Kidney (tissue), 14 donors: ENCODE results near the gene SF3A1. TPM values are rescaled to one million over a fixed set of nuclear protein-coding genes. Genes with fewer than 3 reads are reported as not detected.

ENCODE experiments used
- DNase-seq, 5 donors: peaks; one replicate each; pipeline ENCODE4 v3.0.0-alpha.2; 2013 to 2020
- FAIRE-seq: peaks from 2 replicates; lab custom pipeline; 2012; peaks lifted over from hg19 to GRCh38; lab: Jason Lieb, UNC
- H3K27ac ChIP-seq, 2 donors: one replicate each; pipeline ENCODE4 v1.7.0; 2013; ENCODE audit warnings: low read depth in 2 of 2, low read length in 2 of 2, inconsistent platforms in 1 of 2
- H3K27me3 ChIP-seq: one replicate; pipeline ENCODE4 v1.7.1; 2013; ENCODE audit warnings: low read length, inconsistent platforms; ENCODE audit not compliant: control insufficient read depth, insufficient read depth
- H3K36me3 ChIP-seq, 3 donors: one replicate each; pipeline versions ENCODE4 v1.7.0 to v1.7.1; 2013; ENCODE audit warnings: low read length in 3 of 3, control low read depth in 1 of 3, inconsistent platforms in 1 of 3; ENCODE audit not compliant: insufficient read depth in 3 of 3, control insufficient read depth in 2 of 3
- H3K4me1 ChIP-seq, 3 donors: one replicate each; pipeline versions ENCODE4 v1.7.0 to v1.7.1; 2013; ENCODE audit warnings: low read length in 3 of 3, inconsistent platforms in 1 of 3, low read depth in 1 of 3; ENCODE audit not compliant: control insufficient read depth in 2 of 3, insufficient read depth in 2 of 3
- H3K4me3 ChIP-seq, 3 donors: one replicate each; pipeline versions ENCODE4 v1.7.0 to v1.8.1; 2013; ENCODE audit warnings: low read length in 3 of 3, control low read depth in 1 of 3, inconsistent platforms in 1 of 3
- H3K9ac ChIP-seq, 3 donors: one replicate each; pipeline versions ENCODE4 v1.7.0 to v1.7.1; 2013; ENCODE audit warnings: low read length in 3 of 3, control low read depth in 1 of 3, inconsistent platforms in 1 of 3
- H3K9me3 ChIP-seq, 3 donors: one replicate each; pipeline versions ENCODE4 v1.7.0 to v1.7.1; 2013; ENCODE audit warnings: low read length in 3 of 3, control low read depth in 1 of 3, inconsistent platforms in 1 of 3; ENCODE audit not compliant: control insufficient read depth in 2 of 3, insufficient read depth in 1 of 3
- intact Hi-C: fragments of 100-400 bp; cut with DNase I; formaldehyde crosslinking; loops from one replicate; pipeline ENCODE4 v1.11.1; 2022
- polyA plus RNA-seq: library from polyadenylated mRNA; stranded (reverse); fragments of 350-450 nt; fragmentation: Illumina TruSeq; extraction: RNeasy Lipid Tissue Mini Kit (QIAGEN cat#74804); gene quantifications from one replicate; pipeline ENCODE4 v1.2.3, GENCODE V29; 2014; ENCODE audit warnings: low read depth, low replicate concordance; ENCODE audit not compliant: insufficient read depth
- total RNA-seq: library from RNA; stranded (reverse); fragmentation: NEBNext Ultra II Directional; extraction: Animal tissue kit (Norgen Biotek cat#: 25700); gene quantifications from one replicate; pipeline ENCODE4 v1.2.1, GENCODE V29; 2021
- TF ChIP-seq, protein P1 (sequence below): IDR thresholded peaks from 3 replicates; pipeline ENCODE4 v1.5.1; 2012; ENCODE audit warnings: mild to moderate bottlenecking, moderate library complexity, borderline replicate concordance; ENCODE audit not compliant: insufficient read depth; ENCODE audit errors: extremely low read depth
- donor health status: control.
- donor health status: control.
- donor health status: control.
- donor health status: control.
- donor health status: control.
- donor health status: DM: yes; HTN: yes; CAD: no.
- donor health status: Normal renal cell carcinoma (clear cell type).

SF3A1 gene
- total and polyA plus RNA-seq, 2 donors from 2014 or later: 23.7 to 179 TPM

DNA sequence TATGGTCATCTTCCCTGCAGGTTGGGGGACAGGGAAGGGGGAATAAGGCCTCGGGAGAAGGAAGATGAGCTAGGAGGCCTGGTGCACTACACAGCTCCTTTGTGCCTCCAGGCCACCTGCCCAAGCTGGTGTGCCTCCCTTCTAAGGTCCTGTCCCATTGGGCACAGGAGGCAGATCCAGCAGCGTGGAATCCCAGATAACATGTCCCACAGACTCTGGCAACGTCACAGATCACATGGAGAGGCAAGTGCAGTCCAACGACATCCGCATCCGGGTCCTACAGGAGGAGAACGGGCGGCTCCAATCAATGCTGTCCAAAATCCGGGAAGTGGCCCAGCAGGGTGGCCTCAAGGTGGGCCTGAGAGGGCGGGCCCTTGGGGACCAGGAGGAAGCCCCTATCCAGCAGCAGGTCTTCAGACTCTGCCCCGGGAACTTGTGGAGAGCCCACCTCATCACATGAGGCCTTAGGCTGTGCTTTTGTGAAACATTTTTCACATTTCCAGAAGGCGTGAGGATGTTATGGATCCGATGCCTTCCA lies 18.7 kb upstream of the SF3A1 start:
- intact Hi-C loops: no loop called here
- FAIRE-seq (no peak), DNase-seq (peak in 1 of 5 donors; percentile 55)
- H3K27me3 ChIP-seq: no peaks in the 10 kb centered on the region
- H3K4me3 ChIP-seq: no peak overlapping the region
- TF ChIP-seq, protein P1, sequence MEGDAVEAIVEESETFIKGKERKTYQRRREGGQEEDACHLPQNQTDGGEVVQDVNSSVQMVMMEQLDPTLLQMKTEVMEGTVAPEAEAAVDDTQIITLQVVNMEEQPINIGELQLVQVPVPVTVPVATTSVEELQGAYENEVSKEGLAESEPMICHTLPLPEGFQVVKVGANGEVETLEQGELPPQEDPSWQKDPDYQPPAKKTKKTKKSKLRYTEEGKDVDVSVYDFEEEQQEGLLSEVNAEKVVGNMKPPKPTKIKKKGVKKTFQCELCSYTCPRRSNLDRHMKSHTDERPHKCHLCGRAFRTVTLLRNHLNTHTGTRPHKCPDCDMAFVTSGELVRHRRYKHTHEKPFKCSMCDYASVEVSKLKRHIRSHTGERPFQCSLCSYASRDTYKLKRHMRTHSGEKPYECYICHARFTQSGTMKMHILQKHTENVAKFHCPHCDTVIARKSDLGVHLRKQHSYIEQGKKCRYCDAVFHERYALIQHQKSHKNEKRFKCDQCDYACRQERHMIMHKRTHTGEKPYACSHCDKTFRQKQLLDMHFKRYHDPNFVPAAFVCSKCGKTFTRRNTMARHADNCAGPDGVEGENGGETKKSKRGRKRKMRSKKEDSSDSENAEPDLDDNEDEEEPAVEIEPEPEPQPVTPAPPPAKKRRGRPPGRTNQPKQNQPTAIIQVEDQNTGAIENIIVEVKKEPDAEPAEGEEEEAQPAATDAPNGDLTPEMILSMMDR: no peak
- H3K27ac ChIP-seq: no peak overlapping the region
- H3K9ac ChIP-seq: no peak overlapping the region
- no peaks in the 10 kb centered on the region for H3K36me3 ChIP-seq
- no peaks in the 10 kb centered on the region for H3K9me3 ChIP-seq
- peaks cover 0 to 2% (median 0%) of the 10 kb centered on the region in 3 donors for H3K4me1 ChIP-seq

DNA sequence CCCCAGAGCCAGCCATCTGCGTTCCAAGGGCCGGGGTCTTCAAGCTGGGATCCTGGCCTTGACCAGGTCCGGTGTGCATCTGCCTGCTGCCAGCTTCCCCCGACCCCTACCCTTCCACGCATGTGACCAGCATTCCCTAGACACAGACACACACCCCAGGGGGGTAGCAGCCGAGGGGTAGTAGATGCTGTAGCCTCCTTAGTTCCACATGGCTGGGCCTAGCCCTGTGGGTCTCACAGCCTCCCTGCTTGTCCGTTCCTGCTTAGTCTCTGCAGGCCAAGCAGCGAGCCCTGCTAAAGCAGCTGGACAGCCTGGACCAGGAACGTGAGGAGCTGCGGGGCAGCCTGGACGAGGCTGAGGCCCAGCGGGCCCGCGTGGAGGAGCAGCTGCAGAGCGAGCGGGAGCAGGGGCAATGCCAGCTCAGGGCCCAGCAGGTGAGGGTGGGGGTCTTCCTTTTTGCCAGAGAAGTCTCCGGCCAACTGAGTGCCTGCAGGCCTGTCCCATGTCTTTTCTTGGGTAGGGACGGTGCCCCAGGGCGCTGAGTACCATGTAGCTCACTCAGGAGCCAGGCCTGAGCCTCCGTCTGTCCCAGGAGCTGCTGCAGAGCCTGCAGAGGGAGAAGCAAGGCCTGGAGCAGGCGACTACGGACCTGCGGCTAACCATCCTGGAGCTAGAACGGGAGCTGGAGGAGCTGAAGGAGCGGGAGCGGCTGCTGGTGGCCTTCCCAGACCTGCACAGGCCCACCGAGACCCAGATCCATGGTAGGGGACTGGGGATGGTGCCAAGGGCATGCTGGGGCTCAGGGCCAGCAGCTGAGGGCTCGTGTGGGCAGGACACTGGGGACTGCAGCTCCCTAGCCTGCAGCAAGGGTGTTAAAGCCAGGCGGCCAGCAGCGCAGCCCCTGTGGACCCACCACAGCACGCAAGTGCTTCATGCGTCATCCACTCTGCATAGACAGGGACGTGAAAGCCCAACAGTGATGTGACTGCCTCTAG lies 16.9 kb upstream of the SF3A1 start:
- TF ChIP-seq, protein P1: no peak
- H3K4me1 ChIP-seq: peaks cover 0 to 2% (median 0%) of the 10 kb centered on the region in 3 donors
- H3K4me3 ChIP-seq: no peak overlapping the region
- FAIRE-seq (no peak), DNase-seq (peak in 3 of 5 donors; percentile 21 to 43 (median 23))
- no peaks in the 10 kb centered on the region for H3K9me3 ChIP-seq
- no peaks in the 10 kb centered on the region for H3K27me3 ChIP-seq
- H3K27ac ChIP-seq: no peak overlapping the region
- intact Hi-C loops: no loop called here
- H3K36me3 ChIP-seq: no peaks in the 10 kb centered on the region
- no peak overlapping the region for H3K9ac ChIP-seq

DNA sequence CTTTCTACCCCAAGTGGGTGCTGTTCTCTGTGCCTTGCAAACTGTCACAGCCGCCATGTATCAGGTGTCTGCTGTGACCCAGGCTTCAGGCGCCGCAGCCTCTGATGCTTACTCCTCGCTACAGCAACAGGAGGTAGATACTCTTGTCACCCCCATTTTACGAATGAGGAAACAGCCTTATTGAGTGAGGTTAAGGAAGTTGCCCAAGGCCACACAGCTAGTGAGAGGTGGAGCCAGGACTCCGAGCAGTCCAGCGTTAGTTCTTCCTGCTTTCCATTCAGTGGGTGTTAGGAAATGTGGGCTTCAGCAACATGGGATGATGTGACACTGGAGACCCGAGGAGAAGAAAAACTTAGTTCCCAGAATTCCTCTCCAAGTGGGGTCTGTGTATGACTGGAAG lies 16.2 kb upstream of the SF3A1 start:
- H3K27ac ChIP-seq: no peak overlapping the region

More for the DNA sequence above, 16.2 kb upstream of the SF3A1 start:
- no peak for FAIRE-seq
- TF ChIP-seq, protein P1: no peak
- no peak overlapping the region for H3K9ac ChIP-seq
- no peak overlapping the region for H3K4me3 ChIP-seq
- H3K4me1 ChIP-seq: peaks cover 0 to 2% (median 0%) of the 10 kb centered on the region in 3 donors
- intact Hi-C loops: no loop called here
- no peak for DNase-seq
- H3K36me3 ChIP-seq: no peaks in the 10 kb centered on the region
- no peaks in the 10 kb centered on the region for H3K9me3 ChIP-seq
- H3K27me3 ChIP-seq: no peaks in the 10 kb centered on the region
